ENCODE data around the gene KLHDC4.

- TF ChIP-seq POLR2A (IDR thresholded peaks at IDR 0.05) (no peak), EP300 (IDR thresholded peaks at IDR 0.05) (no peak)
Measured at GRCh38 chr16:87729266-87729954, 36.4 kb downstream of the KLHDC4 start.
